ENCODE results near the gene KRTAP1-3.

The KRTAP1-3 gene

DNA sequence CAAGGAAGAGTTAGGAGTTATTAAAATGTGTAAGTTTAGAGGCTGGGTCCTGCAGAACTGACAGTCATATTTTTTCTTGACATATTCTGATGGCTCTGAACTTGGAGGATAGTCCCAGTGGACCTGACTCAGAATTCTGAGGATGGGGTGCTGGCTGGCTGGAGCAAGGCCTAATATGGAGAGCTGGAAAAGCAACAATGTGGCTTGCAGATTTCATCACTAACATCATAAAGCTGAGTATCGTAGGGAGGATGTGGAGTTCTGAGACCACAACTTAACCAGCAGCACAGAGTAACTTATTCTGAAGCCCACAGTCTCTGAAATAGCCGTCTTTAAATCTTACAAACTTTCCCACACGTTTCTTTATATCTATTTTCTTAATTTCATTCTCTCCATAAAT lies 10.0 kb downstream of the KRTAP1-3 start:
- H3K4me1 ChIP-seq (ENCODE audit: control insufficient read depth, insufficient read depth, low read length) = no peaks in the 10 kb centered on the region
- H3K36me3 ChIP-seq (ENCODE audit: control insufficient read depth in 2 of 2, insufficient read depth in 1 of 2, low read length in 2 of 2) = no peaks in the 10 kb centered on the region
- H3K4me3 ChIP-seq (ENCODE audit: low read depth, low read length) = no peak overlapping the region
- TF ChIP-seq ZNF510 (tag by site-specific recombination; IDR thresholded peaks at IDR 0.05; ENCODE audit: insufficient replicate concordance) = no peak
- no peak for TF ChIP-seq ZNF214 (tag by site-specific recombination; IDR thresholded peaks at IDR 0.05; ENCODE audit: borderline replicate concordance)
- no peak for TF ChIP-seq ZNF2 (tag by site-specific recombination; IDR thresholded peaks at IDR 0.05)
- no peak for TF ChIP-seq IKZF3 (tag by site-specific recombination; IDR thresholded peaks at IDR 0.05)
- no peak for TF ChIP-seq ZNF843 (tag by site-specific recombination; IDR thresholded peaks at IDR 0.05)
- POLR2A ChIA-PET = no interaction called here
- no peak overlapping the region for H3K27ac ChIP-seq (ENCODE audit: extremely low read depth, low read depth, low read length)
- no peaks in the 10 kb centered on the region for H3K9me3 ChIP-seq (ENCODE audit: control insufficient read depth, insufficient read depth, low read depth, low read length)
- CTCF ChIA-PET = interaction anchor here (1.0 kb wide), 1 partner anchor 524 kb away, joined by 5 read pairs; no protein-coding TSS in a partner anchor

- TF ChIP-seq ZNF621 (tag by site-specific recombination; IDR thresholded peaks at IDR 0.05) = no peak
- peak; percentile 74 for TF ChIP-seq ZNF157 (tag by site-specific recombination; IDR thresholded peaks at IDR 0.05)
- H3K4me1 ChIP-seq (ENCODE audit: control insufficient read depth, insufficient read depth, low read length) = no peaks in the 10 kb centered on the region
- ChIA-PET CTCF (interaction anchor here (0.6 to 1.4 kb wide), 2 partner anchors 55 to 177 kb away, joined by 3 to 5 read pairs; no protein-coding TSS in a partner anchor), POLR2A (no interaction called here)
- no peak overlapping the region for H3K27ac ChIP-seq (ENCODE audit: extremely low read depth, low read depth, low read length)
- no peak overlapping the region for H3K4me3 ChIP-seq (ENCODE audit: low read depth, low read length)
- H3K9me3 ChIP-seq (ENCODE audit: control insufficient read depth, insufficient read depth, low read depth, low read length) = no peaks in the 10 kb centered on the region
- H3K36me3 ChIP-seq (ENCODE audit: control insufficient read depth in 2 of 2, insufficient read depth in 1 of 2, low read length in 2 of 2) = no peaks in the 10 kb centered on the region
These were observed 14.3 kb downstream of the KRTAP1-3 start for GRCh38 chr17:41020336-41020735.

DNA sequence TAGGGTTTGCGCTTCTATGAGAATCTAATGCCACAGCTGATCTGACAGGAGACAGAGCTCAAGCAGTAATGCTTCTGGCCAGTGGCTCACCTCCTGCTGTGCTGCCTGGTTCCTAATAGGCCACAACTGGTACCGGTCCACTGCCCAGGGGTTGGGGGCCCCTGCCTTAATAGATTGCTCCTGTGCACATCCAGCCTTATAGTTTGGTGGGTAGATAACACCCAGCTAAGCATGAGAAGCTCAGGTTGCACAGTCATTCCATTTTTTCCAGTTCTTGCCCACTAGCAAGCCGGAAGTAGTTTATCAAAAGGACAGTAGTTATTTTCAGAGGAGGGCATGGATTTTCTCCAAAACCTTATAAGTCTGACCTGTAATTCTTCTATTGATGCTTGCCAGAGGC lies 15.3 kb downstream of the KRTAP1-3 start:
- H3K4me3 ChIP-seq (ENCODE audit: low read depth, low read length) = no peak overlapping the region
- no peaks in the 10 kb centered on the region for H3K9me3 ChIP-seq (ENCODE audit: control insufficient read depth, insufficient read depth, low read depth, low read length)
- POLR2A ChIA-PET = no interaction called here
- H3K4me1 ChIP-seq (ENCODE audit: control insufficient read depth, insufficient read depth, low read length) = no peaks in the 10 kb centered on the region
- no peaks in the 10 kb centered on the region for H3K36me3 ChIP-seq (ENCODE audit: control insufficient read depth in 2 of 2, insufficient read depth in 1 of 2, low read length in 2 of 2)
- H3K27ac ChIP-seq (ENCODE audit: extremely low read depth, low read depth, low read length) = no peak overlapping the region
- TF ChIP-seq ZNF692 (tag by site-specific recombination; IDR thresholded peaks at IDR 0.05) (no peak), ZNF280C (tag by site-specific recombination; IDR thresholded peaks at IDR 0.05) (no peak), ZNF626 (tag by site-specific recombination; IDR thresholded peaks at IDR 0.05) (no peak), ZNF629 (tag by site-specific recombination; IDR thresholded peaks at IDR 0.05) (no peak), ZNF621 (tag by site-specific recombination; IDR thresholded peaks at IDR 0.05) (no peak), GLIS2 (tag by site-specific recombination; IDR thresholded peaks at IDR 0.05) (no peak)
- TF ChIP-seq, protein P1, sequence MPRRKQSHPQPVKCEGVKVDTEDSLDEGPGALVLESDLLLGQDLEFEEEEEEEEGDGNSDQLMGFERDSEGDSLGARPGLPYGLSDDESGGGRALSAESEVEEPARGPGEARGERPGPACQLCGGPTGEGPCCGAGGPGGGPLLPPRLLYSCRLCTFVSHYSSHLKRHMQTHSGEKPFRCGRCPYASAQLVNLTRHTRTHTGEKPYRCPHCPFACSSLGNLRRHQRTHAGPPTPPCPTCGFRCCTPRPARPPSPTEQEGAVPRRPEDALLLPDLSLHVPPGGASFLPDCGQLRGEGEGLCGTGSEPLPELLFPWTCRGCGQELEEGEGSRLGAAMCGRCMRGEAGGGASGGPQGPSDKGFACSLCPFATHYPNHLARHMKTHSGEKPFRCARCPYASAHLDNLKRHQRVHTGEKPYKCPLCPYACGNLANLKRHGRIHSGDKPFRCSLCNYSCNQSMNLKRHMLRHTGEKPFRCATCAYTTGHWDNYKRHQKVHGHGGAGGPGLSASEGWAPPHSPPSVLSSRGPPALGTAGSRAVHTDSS (tag by site-specific recombination; IDR thresholded peaks at IDR 0.05) = no peak
- CTCF ChIA-PET = interaction anchor here (0.6 to 1.4 kb wide), 3 partner anchors 54 to 569 kb away, joined by 3 to 4 read pairs (median 3); no protein-coding TSS in a partner anchor

GRCh38 chr17:41018541-41018940 lies 16.1 kb downstream of the KRTAP1-3 start:
- TF ChIP-seq ZBTB20 (tag by site-specific recombination; IDR thresholded peaks at IDR 0.05) (no peak), ZNF138 (tag by site-specific recombination; IDR thresholded peaks at IDR 0.05; ENCODE audit: borderline replicate concordance) (no peak), ZBTB26 (tag by site-specific recombination; optimal IDR thresholded peaks at IDR 0.05) (no peak), ZNF341 (tag by site-specific recombination; IDR thresholded peaks at IDR 0.05; ENCODE audit: low read depth) (no peak), ZNF211 (tag by site-specific recombination; IDR thresholded peaks at IDR 0.05; ENCODE audit: low read depth) (no peak), ZNF830 (tag by site-specific recombination; IDR thresholded peaks at IDR 0.05; ENCODE audit: low read depth) (no peak), ZNF747 (tag by site-specific recombination; IDR thresholded peaks at IDR 0.05) (no peak)
- Histone ChIP-seq H3K36me3 (ENCODE audit: control insufficient read depth in 2 of 2, insufficient read depth in 1 of 2, low read length in 2 of 2) (no peaks in the 10 kb centered on the region), H3K9me3 (ENCODE audit: control insufficient read depth, insufficient read depth, low read depth, low read length) (no peaks in the 10 kb centered on the region), H3K4me3 (ENCODE audit: low read depth, low read length) (no peak overlapping the region), H3K4me1 (ENCODE audit: control insufficient read depth, insufficient read depth, low read length) (no peaks in the 10 kb centered on the region), H3K27ac (ENCODE audit: extremely low read depth, low read depth, low read length) (no peak overlapping the region)
- ChIA-PET POLR2A (no interaction called here), CTCF (interaction anchor here (0.7 kb wide), 1 partner anchor 294 kb away, joined by 3 read pairs; no protein-coding TSS in a partner anchor)

Data from HEK293 (cell line).